ENCODE results near the gene USP15.
"Not testable (repeated sequence)": the region's sequence is repeated elsewhere in the genome, so short reads cannot be mapped to it uniquely, and the experiment has no call there.

DNA sequence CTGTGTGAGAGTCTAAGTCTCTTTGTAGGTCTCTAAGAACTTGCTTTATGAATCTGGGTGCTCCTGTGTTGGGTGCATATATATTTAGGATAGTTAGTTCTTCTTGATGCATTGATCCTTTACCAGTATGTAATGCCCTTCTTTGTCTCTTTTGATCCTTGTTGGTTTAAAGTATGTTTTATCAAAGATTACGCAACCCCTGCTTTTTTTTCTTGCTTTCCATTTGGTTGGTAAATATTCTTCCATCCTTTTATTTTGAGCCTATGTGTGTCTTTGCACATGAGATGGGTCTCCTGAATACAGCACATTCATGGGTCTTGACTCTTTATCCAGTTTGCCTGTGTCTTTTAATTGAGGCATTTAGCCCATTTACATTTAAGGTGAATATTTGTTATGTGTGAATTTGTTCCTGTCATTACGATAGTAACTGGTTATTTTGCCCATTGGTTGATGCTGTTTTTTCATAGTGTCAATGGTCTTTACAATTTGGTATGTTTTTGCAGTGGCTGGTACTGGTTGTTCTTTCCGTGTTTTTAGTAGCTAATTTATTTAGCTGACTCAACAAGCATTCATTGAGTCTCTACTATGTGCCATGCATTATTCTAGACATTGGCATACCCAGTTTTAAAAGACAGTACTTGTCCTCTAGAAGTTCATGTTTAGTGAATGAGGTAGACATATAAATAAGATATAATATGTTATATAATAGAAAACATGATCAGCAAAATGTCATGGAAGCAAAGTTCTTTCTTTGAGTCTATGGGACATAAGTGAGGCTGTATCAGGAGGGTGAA is 108.4 kb downstream of the USP15 start:
- TF ChIP-seq, protein P1, sequence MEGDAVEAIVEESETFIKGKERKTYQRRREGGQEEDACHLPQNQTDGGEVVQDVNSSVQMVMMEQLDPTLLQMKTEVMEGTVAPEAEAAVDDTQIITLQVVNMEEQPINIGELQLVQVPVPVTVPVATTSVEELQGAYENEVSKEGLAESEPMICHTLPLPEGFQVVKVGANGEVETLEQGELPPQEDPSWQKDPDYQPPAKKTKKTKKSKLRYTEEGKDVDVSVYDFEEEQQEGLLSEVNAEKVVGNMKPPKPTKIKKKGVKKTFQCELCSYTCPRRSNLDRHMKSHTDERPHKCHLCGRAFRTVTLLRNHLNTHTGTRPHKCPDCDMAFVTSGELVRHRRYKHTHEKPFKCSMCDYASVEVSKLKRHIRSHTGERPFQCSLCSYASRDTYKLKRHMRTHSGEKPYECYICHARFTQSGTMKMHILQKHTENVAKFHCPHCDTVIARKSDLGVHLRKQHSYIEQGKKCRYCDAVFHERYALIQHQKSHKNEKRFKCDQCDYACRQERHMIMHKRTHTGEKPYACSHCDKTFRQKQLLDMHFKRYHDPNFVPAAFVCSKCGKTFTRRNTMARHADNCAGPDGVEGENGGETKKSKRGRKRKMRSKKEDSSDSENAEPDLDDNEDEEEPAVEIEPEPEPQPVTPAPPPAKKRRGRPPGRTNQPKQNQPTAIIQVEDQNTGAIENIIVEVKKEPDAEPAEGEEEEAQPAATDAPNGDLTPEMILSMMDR (IDR thresholded peaks at IDR 0.05; ENCODE audit: insufficient read depth, low read length) = not testable (repeated sequence)
- TF ChIP-seq POLR2AphosphoS5, GABPA (IDR thresholded peaks at IDR 0.05; ENCODE audit: low read depth): not testable (repeated sequence)
- TF ChIP-seq, protein P2, sequence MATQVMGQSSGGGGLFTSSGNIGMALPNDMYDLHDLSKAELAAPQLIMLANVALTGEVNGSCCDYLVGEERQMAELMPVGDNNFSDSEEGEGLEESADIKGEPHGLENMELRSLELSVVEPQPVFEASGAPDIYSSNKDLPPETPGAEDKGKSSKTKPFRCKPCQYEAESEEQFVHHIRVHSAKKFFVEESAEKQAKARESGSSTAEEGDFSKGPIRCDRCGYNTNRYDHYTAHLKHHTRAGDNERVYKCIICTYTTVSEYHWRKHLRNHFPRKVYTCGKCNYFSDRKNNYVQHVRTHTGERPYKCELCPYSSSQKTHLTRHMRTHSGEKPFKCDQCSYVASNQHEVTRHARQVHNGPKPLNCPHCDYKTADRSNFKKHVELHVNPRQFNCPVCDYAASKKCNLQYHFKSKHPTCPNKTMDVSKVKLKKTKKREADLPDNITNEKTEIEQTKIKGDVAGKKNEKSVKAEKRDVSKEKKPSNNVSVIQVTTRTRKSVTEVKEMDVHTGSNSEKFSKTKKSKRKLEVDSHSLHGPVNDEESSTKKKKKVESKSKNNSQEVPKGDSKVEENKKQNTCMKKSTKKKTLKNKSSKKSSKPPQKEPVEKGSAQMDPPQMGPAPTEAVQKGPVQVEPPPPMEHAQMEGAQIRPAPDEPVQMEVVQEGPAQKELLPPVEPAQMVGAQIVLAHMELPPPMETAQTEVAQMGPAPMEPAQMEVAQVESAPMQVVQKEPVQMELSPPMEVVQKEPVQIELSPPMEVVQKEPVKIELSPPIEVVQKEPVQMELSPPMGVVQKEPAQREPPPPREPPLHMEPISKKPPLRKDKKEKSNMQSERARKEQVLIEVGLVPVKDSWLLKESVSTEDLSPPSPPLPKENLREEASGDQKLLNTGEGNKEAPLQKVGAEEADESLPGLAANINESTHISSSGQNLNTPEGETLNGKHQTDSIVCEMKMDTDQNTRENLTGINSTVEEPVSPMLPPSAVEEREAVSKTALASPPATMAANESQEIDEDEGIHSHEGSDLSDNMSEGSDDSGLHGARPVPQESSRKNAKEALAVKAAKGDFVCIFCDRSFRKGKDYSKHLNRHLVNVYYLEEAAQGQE (IDR thresholded peaks at IDR 0.05; ENCODE audit: insufficient replicate concordance, low read depth) = not testable (repeated sequence)

Measured in HL-60 (cell line).